ENCODE measurements around the gene ANKRD10. TPM values are rescaled to one million over a fixed set of nuclear protein-coding genes. Genes with fewer than 3 reads are reported as not detected.
A peak's percentile ranks its signal among the peaks of the same experiment; 100 is the strongest.

The ANKRD10 gene
- total and polyA plus RNA-seq, 2 of the 8 experiments (the other 6 are each of a cell fraction or from before 2014, with no cell fraction given), result 146 to 218 TPM

GRCh38 chr13:110920038-110920437, 5.2 kb upstream of the ANKRD10 start:
- H3K27me3 ChIP-seq (replicated peaks in 1 of 4; ENCODE audit: control insufficient read depth in 3 of 4, extremely low read depth in 1 of 4, insufficient read depth in 3 of 4, low read length in 3 of 4), result no peaks in the 10 kb centered on the region
- H2BK5ac ChIP-seq (ENCODE audit: low read depth, low read length), result no peak overlapping the region
- TF ChIP-seq, protein P1, sequence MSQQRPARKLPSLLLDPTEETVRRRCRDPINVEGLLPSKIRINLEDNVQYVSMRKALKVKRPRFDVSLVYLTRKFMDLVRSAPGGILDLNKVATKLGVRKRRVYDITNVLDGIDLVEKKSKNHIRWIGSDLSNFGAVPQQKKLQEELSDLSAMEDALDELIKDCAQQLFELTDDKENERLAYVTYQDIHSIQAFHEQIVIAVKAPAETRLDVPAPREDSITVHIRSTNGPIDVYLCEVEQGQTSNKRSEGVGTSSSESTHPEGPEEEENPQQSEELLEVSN (IDR thresholded peaks at IDR 0.05), result no peak
- TF ChIP-seq, protein P2, sequence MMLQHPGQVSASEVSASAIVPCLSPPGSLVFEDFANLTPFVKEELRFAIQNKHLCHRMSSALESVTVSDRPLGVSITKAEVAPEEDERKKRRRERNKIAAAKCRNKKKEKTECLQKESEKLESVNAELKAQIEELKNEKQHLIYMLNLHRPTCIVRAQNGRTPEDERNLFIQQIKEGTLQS (IDR thresholded peaks at IDR 0.05; ENCODE audit: insufficient read depth, low read depth, low read length), result no peak
- no peak overlapping the region; the same call in 1 of the 2 replicates for H4K8ac ChIP-seq (ENCODE audit: extremely low read depth, insufficient read depth, low read length)
- no peak overlapping the region for H3K23ac ChIP-seq (ENCODE audit: insufficient read length)
- ChIA-PET POLR2A (ENCODE audit: partially characterized antibody) (no interaction called here), CTCF (ENCODE audit: partially characterized antibody) (interaction anchor here (1.0 to 1.4 kb wide), 4 partner anchors 15 to 108 kb away, joined by 3 to 4 read pairs (median 4); no protein-coding TSS in a partner anchor)
- no peak overlapping the region for H4K5ac ChIP-seq (ENCODE audit: insufficient read length, low read depth, low read length)
- H2BK12ac ChIP-seq (ENCODE audit: low read depth, low read length), result no peak overlapping the region
- no peak overlapping the region for H3K9ac ChIP-seq (replicated peaks in 1 of 4; ENCODE audit: extremely low read depth in 1 of 4, low read depth in 3 of 4, low read length in 3 of 4)
- peak overlapping the region; percentile 63 for H4K91ac ChIP-seq (replicated peaks; ENCODE audit: insufficient read length, low read length)
- peaks cover 0 to 5% of the 10 kb centered on the region in 2 experiments; a peak in 1 of 4 replicates for H3K79me2 ChIP-seq (ENCODE audit: control insufficient read depth in 1 of 2, insufficient read depth in 2 of 2, low read length in 2 of 2)
- H4K20me1 ChIP-seq (replicated peaks in 1 of 2; ENCODE audit: control insufficient read depth in 1 of 2, insufficient read depth in 2 of 2, low read length in 2 of 2), result no peaks in the 10 kb centered on the region
- no peak overlapping the region for H2BK15ac ChIP-seq (ENCODE audit: low read length)
- 0 out of 2 replicates have a peak overlapping the region, but pooled peaks have one; percentile 38 for H3K18ac ChIP-seq (ENCODE audit: extremely low read depth, low read length)
- peaks cover 0 to 8% (median 2%) of the 10 kb centered on the region in 4 experiments; a peak in 2 of 7 replicates for H3K4me1 ChIP-seq (replicated peaks in 1 of 4; ENCODE audit: control insufficient read depth in 3 of 4, insufficient read depth in 4 of 4, low read length in 3 of 4)
- no peaks in the 10 kb centered on the region for H3K23me2 ChIP-seq (ENCODE audit: low read depth, low read length)
- H3K56ac ChIP-seq (replicated peaks; ENCODE audit: insufficient read length, low read depth, low read length), result no peak overlapping the region
- no peak for DNase-seq (ENCODE audit: low read depth in 1 of 2, low spot score in 2 of 2)
- no peak overlapping the region for H3K4me2 ChIP-seq (ENCODE audit: insufficient read depth in 1 of 2, low read depth in 2 of 2, low read length in 2 of 2)
- no peak overlapping the region for H2BK120ac ChIP-seq (replicated peaks; ENCODE audit: low read depth, low read length)
- no peak overlapping the region for H3K14ac ChIP-seq (ENCODE audit: insufficient read length)
- FAIRE-seq, result no peak
- no peak overlapping the region for H3K27ac ChIP-seq (ENCODE audit: low read depth, low read length)
- no peaks in the 10 kb centered on the region for H3K9me3 ChIP-seq (ENCODE audit: insufficient read depth in 2 of 2, low read depth in 1 of 2, low read length in 1 of 2)
- no peak overlapping the region for H3K4me3 ChIP-seq (ENCODE audit: extremely low read depth in 1 of 4, insufficient read depth in 2 of 4, low read depth in 3 of 4, low read length in 4 of 4)
- 97% methylated on average over 5 of the region's 5 CpGs; no CpG with 5 or more reads in 1 of the 2 experiments for WGBS, 2 experiments (ENCODE audit: extremely low coverage in 1 of 2, insufficient coverage in 1 of 2, insufficient read length in 1 of 2, insufficient replicate concordance in 2 of 2, low coverage in 1 of 2, low lambda C conversion rate in 2 of 2, missing lambda C conversion rate in 1 of 2)
- H2AFZ ChIP-seq (ENCODE audit: low read length), result no peak overlapping the region
- H3K36me3 ChIP-seq (ENCODE audit: control insufficient read depth in 2 of 4, insufficient read depth in 4 of 4, low read length in 3 of 4), result no peaks in the 10 kb centered on the region
- 0 out of 2 replicates have a peak overlapping the region, but pooled peaks have one; percentile 48 for H2BK20ac ChIP-seq (ENCODE audit: low read length)
- H3K79me1 ChIP-seq (ENCODE audit: low read depth, low read length), result no peaks in the 10 kb centered on the region
- no peak overlapping the region for H3K4ac ChIP-seq (replicated peaks; ENCODE audit: insufficient read length, low read depth, low read length)
- H2AK5ac ChIP-seq (ENCODE audit: low read depth, low read length), result no peak overlapping the region

All from H1 (cell line).